ENCODE measurements around the gene SPRR2D. TPM values are rescaled to one million over a fixed set of nuclear protein-coding genes. Genes with fewer than 3 reads are reported as not detected.

The SPRR2D gene
- not detected in 2 replicates for total RNA-seq

GRCh38 chr1:153040950-153041631, at the start of gene SPRR2D:
Gene SPRR2D, minus strand, starts transcription at chr1:153041120. Its CDS starts 774 bp downstream, at chr1:153040346.

GRCh38 chr1:153071511-153071910, 30.6 kb upstream of the SPRR2D start, which contains the start of gene SPRR2B:
Gene SPRR2B, minus strand, starts transcription at chr1:153071611. Its CDS starts 772 bp downstream, at chr1:153070839.

GRCh38 chr1:153057375-153057774, 16.5 kb upstream of the SPRR2D start, which contains the start of gene SPRR2A:
Gene SPRR2A, minus strand, starts transcription at chr1:153057512. Its CDS starts 777 bp downstream, at chr1:153056735.

GRCh38 chr1:153030895-153031294, 10.0 kb downstream of the SPRR2D start, which contains the start of gene SPRR1B:
Gene SPRR1B, plus strand, starts transcription at chr1:153031203. Its CDS starts 1,143 bp downstream, at chr1:153032346.

GRCh38 chr1:153001382-153001781, 39.5 kb downstream of the SPRR2D start, which contains the start of gene SPRR3:
Gene SPRR3, plus strand, starts transcription at chr1:153001749. Its CDS starts 1,272 bp downstream, at chr1:153003021.

Small RNA genes lying within 50 kb of the gene (small RNA-seq; reads per million reads assigned to genes)
- gene AL356867.1 (ENCODE audit: low replicate concordance) (not detected), gene RF00322 (ENCODE audit: low replicate concordance) (not detected)

Other genes starting within 250 kb of the SPRR2D start
- gene LCE1D, start 244.4 kb downstream of the SPRR2D start, total RNA-seq = not detected in 2 replicates
- not detected in 2 replicates for gene LCE1C, start 234.5 kb downstream of the SPRR2D start, total RNA-seq
- gene LCE1B, start 229.1 kb downstream of the SPRR2D start, total RNA-seq = not detected in 2 replicates
- gene LCE1A, start 213.6 kb downstream of the SPRR2D start, total RNA-seq = not detected in 2 replicates
- gene LCE6A, start 198.3 kb downstream of the SPRR2D start, total RNA-seq = not detected in 2 replicates
- gene LCE7A, start 181.1 kb downstream of the SPRR2D start, total RNA-seq = not detected in 2 replicates
- gene SMCP, start 162.8 kb downstream of the SPRR2D start, total RNA-seq = not detected in 2 replicates
- gene IVL, start 132.6 kb downstream of the SPRR2D start, total RNA-seq = 0.14 TPM in 1 of 2 replicates, not detected in the other
- gene SPRR5, start 93.9 kb downstream of the SPRR2D start, total RNA-seq = not detected in 2 replicates
- not detected in 2 replicates for gene SPRR4, start 70.5 kb downstream of the SPRR2D start, total RNA-seq
- gene SPRR1A, start 57.0 kb downstream of the SPRR2D start, total RNA-seq = not detected in 2 replicates
- gene SPRR3, start 39.4 kb downstream of the SPRR2D start, total RNA-seq = not detected in 2 replicates
- gene SPRR1B, start 9.9 kb downstream of the SPRR2D start, total RNA-seq = not detected in 2 replicates
- not detected in 2 replicates for gene SPRR2A, start 16.4 kb upstream of the SPRR2D start, total RNA-seq
- gene SPRR2B, start 30.5 kb upstream of the SPRR2D start, total RNA-seq = not detected in 2 replicates
- gene SPRR2E, start 53.4 kb upstream of the SPRR2D start, total RNA-seq = not detected in 2 replicates
- gene SPRR2F, start 72.4 kb upstream of the SPRR2D start, total RNA-seq = not detected in 2 replicates
- not detected in 2 replicates for gene SPRR2G, start 109.8 kb upstream of the SPRR2D start, total RNA-seq
- not detected in 2 replicates for gene LELP1, start 162.3 kb upstream of the SPRR2D start, total RNA-seq
- 0.22 and 0.29 TPM in 2 replicates for gene PRR9, start 176.5 kb upstream of the SPRR2D start, total RNA-seq
- not detected in 2 replicates for gene LORICRIN, start 218.6 kb upstream of the SPRR2D start, total RNA-seq

All from placental pericyte (primary cell).